IMR-90 (cell line): ENCODE measurements around the gene SPAG7.

Source experiments
- CTCF ChIP-seq: conservative IDR thresholded peaks from 2 replicates; pipeline ENCODE4 v1.5.1; 2012; ENCODE audit warnings: mild to moderate bottlenecking, low read depth, low read length, improper control_type of control experiment
- POLR2A ChIP-seq: IDR thresholded peaks from 2 replicates; pipeline ENCODE4 v1.6.1; 2012; ENCODE audit warnings: mild to moderate bottlenecking, low read depth, low read length

GRCh38 chr17:4997302-4998026, 29.8 kb upstream of the SPAG7 start, which contains the start of the genes INCA1 and KIF1C:
- no peak for TF ChIP-seq CTCF
- TF ChIP-seq POLR2A = no peak
